Hepatocyte (in vitro differentiated cells): ENCODE measurements around the gene MAST2.

Experiments
- CTCF ChIP-seq: fragments of 200-600 bp; sonication (generic); IDR thresholded peaks from 2 replicates; pipeline ENCODE4 v1.5.1; 2016; ENCODE audit warnings: antibody characterized with exemption, mild to moderate bottlenecking; ENCODE audit not compliant: poor library complexity
- EZH2 ChIP-seq: fragments of 200-600 bp; sonication (generic); IDR thresholded peaks from 2 replicates; pipeline ENCODE4 v1.6.1; 2016; ENCODE audit warnings: antibody characterized with exemption, mild to moderate bottlenecking, borderline replicate concordance
- EZH2phosphoT487 ChIP-seq: fragments of 200-600 bp; sonication (generic); IDR thresholded peaks from one replicate; pipeline ENCODE4 v1.6.1; 2018; ENCODE audit warnings: antibody characterized with exemption, mild to moderate bottlenecking, low read depth, moderate library complexity; ENCODE audit not compliant: unreplicated experiment, severe bottlenecking

- TF ChIP-seq EZH2, result no peak
- TF ChIP-seq CTCF, result no peak
- no peak for TF ChIP-seq EZH2phosphoT487
These were observed 92.0 kb downstream of the MAST2 start for GRCh38 chr1:45895406-45895805.
